GM18868 (cell line): ENCODE data around the gene HLA-DQB2.
"Not testable (repeated sequence)": the region's sequence is repeated elsewhere in the genome, so short reads cannot be mapped to it uniquely, and the experiment has no call there.

ENCODE experiments used
- ATAC-seq: cut with Tn5 transposase; IDR thresholded peaks from one replicate; pipeline ENCODE4 v1.9.1; 2021; ENCODE audit warnings: mild to moderate bottlenecking, moderate library complexity; ENCODE audit not compliant: unreplicated experiment

The HLA-DQB2 gene

DNA sequence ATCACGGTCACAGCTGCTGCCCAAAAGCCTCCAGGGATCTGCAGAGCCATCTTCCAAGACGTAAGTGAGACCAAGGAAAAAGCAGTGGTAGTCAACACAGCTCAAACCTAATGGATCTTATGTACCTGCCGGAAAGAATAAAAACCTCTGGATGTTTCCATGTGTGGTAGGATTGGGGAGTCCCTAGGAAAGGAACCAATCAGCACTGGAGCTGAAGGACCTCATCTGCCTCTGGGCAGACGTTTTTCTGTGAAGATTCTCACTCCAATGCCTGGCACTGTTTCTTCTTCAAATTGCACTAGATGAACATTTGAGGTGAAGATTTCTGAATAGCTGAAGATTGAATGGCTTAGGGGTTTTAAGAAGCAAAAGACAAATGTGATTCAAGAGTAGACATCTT is at the start of gene HLA-DQB2:
HLA-DQB2 (minus strand) TSS at position 112 of the 400 bp plus-strand sequence; CDS start at position 50, 62 bp downstream.
- no peak for ATAC-seq

DNA sequence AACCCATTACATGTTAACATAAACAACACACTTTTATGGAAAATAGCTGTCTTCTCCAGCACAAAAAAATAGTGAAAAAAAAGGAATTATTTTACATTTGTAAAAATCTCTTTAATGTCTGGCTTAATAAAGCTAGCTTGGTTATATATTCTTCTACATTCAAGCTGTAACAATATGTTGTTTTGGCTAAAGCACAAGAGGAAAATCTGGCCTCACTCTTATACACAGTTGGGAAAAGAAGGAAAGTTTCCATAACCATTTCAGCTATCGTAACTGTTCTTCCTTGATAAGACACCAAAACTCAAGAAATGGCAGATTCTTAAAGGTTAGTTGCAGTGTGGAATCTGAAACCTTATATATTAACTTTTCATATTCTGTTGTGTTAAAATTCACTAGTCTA is 45.8 kb upstream of the HLA-DQB2 start:
- ATAC-seq: no peak

DNA sequence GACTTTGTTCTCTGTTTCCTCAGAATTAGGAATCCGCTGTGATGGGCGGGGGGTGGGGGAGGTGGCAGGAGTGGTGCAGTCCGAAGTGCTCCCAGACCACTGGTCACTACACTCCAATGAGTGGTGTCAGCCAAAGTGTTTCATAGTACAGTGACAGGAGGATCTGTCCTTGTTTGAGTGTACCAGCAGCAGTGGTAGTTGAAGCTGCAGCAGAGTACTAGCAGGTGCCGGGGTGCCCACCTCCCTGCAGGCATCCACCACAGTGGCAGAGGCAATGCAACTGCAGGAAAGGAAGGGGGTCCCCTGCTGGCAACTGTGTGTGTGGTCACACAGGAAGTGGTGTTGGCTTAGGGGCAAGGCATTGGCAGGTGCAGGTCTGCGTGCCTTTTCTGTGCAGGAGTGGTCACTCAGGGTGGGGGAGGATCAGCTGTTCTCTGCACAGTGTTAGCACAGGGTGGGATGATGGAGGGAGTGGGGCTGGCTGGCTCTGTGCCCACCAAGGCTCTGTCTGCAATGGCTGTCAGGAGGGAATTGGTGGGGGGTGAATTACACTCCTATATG is 43.8 kb upstream of the HLA-DQB2 start:
- no peak for ATAC-seq

DNA sequence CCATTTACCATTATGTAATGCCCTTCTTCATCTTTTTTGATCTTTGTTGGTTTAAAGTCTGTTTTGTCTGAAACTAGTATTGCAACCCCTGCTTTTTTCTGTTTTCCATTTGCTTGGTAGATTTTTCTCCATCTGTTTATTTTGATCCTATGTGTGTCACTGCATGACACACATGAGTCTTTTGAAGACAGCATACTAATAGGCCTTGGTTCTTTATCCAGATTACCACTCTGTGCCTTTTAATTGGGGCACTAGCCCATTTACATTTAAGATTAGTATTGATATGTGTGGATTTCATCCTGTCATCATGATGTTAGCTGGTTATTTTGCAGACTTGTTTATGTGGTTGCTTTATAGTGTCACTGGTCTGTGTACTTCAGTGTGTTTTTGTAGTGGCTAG is 42.1 kb upstream of the HLA-DQB2 start:
- not testable (repeated sequence) for ATAC-seq

DNA sequence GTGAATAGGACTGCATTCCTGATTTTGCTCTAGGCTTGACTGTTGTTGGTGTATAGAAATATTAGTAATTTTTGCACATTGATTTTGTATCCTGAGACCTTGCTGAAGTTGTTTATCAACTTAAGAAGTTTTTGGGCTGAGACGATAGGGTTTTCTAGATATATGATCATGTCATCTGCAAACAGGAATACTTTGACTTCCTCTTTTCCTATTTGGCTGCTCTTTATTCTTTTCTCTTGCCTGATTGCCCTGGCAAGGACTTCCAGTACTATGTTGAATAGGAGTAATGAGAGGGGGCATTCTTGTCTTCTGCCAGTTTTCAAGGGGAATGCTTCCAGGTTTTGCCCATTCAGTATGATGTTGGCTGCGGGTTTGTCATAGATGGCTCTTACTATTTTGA is 40.1 kb upstream of the HLA-DQB2 start:
- ATAC-seq: no peak

DNA sequence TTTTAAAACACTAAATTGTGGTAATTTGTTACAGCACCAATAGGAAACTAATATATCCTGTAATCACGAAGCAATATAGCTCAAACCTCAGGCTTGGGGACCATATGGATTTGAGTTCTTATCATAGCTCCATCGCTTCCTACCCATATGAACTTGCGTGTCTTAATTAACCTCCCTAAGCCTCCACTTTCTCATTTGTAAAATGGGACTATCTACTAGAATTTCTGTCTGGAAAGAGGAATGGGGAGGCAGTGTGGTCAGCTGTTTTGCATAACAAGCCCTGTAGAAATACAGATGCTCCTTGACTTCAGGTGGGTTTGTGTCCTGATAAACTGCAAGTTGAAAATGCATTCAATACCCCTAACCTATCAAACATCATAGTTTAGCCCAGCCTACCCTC is 36.4 kb upstream of the HLA-DQB2 start:
- ATAC-seq: no peak

DNA sequence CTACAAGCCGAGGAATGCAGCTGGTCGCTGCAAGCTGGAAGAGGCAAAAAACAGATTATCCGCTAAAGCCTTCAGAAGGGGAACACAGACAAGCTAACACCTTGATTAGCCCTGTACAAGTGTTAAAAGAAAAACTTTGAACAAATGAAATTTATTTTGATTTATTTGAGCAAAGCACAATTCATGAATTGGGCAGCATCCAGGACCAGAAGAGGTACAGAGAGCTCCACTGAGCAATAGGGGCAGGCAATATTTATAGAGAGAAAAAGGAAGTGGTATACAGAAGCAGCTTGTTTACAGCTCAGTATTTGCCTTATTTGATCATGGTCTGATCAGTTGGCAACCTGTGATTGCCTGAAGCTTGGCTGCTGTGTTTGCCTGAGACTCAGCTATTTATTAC is 35.8 kb upstream of the HLA-DQB2 start:
- no peak for ATAC-seq

DNA sequence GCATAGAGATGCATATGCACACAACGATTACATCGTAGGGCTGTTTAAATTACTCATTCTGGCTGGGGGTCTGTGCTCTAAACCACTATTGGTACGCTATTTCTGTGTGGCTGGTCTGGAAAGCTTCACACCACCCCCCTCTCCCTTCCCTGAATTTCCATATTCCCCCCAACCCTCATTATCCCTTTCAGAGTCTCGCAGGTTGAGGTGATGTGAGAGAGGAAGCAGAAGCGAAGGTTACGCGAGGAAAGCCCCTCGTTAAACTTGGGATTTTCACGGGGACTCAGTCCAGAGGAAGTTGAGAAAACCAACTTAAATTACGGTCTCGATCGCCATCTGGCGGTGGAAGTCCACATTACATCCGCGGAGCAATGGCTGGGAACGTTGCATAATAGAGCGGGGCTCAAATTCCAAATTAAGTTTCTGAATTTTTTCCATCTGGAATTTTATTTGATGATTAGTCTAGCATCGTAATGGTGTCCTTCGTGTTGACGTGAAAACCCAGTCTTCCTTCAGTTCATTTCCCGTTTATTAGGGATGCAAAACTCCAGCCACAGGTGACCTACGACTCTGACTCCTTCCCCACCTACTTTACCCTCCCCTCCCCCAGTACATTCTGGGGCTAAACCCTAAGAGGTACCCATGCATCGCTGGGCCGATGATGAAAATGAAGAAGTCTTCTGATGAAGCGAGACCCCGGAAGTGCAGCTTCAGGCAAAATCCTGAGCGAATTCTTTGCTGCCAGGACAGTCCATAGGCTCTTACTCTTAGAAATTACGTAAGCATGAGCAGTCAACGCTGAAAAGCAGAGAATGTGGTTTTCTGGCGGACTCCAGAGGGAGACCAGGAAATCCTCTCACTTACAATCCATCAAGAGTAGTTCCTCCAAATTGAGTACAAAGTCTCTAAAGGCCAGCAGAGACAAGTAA is 33.8 kb upstream of the HLA-DQB2 start:
- ATAC-seq: no peak

DNA sequence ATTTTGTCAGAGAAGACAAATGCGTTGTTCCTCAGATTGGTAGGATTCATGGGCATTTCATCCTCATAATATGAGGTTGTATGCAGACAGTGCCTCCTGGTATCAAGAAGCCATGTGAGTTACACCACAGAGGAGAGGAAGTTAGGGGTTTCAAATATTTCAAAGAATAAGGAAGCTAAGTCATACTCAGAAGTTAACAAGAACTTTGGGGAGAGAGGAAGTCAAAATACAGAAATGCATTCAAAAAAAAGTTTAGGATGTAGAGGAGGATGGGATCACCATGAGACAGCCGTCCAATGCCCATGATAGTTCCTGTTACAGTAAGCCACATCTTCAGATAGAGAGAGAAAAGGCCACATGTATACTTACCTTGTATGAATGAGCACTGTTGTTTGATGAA is 31.2 kb upstream of the HLA-DQB2 start:
- ATAC-seq: no peak

DNA sequence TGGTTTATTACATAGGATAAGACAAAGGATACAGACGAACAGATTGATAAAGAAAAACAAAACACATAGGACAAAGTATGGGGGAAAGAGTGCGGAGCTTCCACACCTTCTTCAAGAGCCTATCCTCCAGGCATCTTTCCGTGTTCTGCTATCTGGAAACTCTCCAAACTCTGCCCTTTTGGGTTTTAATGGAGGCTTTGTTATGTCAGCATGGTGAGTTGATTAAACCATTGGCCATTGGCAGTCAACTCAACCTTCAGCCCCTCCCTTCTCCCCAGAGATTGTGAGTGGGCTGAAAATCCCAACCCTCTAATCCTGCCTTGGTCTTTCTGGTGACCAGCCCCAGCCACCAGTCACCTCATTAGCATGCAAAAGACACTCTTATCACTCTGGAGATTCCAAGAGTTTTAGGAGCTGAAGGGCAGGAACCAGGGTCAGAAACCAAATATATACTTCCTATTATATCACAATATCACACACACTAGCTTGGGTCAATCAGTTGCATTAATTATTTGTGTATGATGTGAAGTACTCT is 29.6 kb upstream of the HLA-DQB2 start:
- no peak for ATAC-seq

DNA sequence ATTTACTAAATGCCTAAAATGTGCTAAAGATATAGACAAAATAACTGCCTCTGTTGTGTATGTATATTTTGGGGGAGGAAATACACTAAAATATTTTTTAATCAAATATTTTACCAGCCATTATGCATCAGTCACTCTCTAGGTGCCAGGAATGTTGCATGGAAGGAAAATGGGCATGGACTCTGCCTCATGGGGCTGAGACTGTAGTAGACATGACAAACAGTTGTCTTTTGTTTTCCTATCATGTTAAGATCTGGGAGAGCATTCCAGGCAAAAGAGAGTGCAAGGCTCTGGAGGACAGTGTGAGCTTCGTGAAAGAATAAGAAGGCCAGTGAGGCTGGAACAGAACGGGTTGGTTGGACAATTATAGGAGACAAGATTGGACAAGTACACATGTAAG is 27.0 kb upstream of the HLA-DQB2 start:
- ATAC-seq: no peak

DNA sequence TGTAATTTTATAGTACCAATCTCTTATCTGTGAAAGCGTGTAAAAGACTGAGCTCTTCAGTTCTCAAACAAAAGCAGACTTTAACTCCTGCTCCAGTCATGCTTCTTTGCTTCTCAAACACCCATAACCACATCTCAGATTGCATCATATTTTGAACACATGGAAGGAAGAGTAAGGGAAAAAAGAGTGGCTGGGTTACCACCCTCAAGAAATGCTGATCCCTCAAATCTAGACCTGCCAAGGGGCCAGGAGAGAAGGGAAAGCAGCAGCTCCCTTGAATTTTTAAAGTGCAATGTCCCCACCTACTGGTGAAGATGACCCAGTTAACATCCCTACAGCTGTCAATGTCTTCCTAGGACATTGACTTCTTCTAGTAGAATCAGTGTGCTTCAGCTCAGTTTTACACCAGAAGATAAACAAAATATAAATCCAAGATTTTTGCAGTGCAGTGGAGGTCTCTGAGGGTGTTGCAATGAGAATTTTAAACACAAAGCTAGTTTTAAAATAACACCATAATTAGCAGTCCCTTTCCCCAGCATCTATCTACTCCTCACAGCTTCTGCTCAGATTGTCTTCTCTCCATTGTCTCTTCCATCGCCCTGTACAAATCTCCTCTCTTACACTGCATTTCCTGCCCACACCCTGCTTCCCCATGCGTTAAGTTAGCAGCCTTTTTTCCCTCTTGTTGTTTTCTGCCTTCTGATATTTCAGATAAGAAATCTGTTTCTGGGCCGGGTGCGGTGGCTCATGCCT is 22.6 kb upstream of the HLA-DQB2 start:
- ATAC-seq: no peak

DNA sequence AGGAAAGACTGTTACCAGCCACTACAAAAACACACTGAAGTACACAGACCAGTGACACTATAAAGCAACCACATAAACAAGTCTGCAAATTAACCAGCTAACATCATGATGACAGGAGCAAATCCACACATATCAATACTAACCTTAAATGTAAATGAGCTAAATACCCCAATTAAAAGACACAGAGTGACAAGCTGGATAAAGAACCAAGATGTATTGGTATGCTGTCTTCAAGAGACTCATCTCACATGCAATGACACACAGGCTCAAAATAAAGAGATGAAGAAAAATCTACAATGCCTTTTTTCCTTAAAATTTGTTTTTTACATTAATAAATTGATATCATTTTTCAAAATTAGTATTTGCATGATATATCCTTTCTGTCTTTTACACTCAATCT is 19.6 kb upstream of the HLA-DQB2 start:
- ATAC-seq: not testable (repeated sequence)

DNA sequence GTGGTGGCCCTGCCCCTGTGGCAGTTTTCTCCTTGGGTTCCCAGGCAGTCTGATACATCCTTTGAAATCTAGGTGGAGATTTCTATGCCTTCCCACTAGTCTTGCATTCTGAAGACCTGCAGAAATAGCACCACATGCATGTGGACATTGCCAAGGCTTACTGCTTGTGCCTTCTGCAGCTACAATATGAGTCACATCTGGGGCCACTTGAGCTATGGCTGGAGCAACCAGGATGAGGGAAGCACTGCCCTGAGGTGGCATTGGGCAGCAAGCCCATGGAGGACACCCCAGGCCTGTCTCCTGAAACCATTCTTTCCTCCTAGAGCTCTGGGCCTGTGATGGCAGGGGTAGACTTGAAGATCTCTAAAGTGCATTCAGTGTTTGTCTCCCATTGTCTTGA is 15.7 kb upstream of the HLA-DQB2 start:
- no peak for ATAC-seq

DNA sequence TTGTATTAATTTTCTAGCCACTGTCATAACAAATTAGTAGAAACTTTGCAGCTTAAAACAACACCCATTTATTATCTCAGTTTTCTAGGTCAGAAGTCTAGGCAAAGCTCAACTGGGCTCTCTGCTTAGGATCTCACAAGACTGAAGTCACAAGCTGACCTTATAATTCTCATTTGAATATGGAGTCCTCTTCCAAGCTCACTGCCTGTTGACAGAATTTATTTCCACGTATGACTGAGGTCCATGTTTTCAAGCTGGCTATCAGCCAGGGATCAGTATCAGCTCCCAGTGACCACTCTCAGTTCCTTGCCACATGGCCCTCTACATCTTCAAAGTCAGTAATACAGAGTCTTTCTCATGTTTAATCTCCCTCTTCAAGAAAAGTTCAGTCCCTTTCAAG is 11.7 kb upstream of the HLA-DQB2 start:
- ATAC-seq: no peak

DNA sequence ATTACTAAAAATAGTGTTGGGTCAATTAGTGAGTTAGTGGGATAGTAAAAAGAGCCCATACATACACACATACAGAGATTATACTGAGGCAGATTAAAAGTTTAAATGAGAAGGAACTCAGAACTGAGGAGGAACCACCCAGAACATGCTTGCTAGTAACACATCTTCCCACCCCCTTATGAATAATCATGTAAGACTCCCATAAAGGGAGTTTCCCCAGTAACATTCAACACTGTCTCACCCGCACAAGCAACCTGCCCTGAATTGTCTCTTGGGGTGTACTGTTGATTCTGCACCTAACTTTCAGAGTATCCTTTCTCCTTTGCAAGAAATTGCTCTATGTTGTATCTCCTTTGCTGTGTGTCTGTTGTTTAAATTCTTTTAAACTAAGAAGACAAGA is 11.1 kb upstream of the HLA-DQB2 start:
- no peak for ATAC-seq

DNA sequence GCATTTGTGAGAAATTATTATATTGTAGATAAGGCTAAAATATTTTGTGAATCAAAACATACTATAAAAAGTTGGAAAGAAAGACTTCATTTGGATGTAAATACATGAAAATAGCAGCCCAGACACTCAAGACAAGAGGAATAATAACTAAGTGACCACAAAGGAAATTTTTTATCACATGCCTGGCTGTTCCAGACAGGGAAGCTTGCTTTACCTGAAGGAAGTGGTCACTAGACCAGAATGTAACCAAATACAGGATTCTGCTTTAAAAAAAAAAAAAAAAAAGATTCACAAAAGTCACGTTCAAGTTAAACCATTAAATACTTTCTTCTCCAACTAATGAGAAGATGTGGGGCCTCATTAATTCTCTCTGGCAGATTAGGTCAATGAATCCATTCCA is 9.3 kb upstream of the HLA-DQB2 start:
- ATAC-seq: no peak

DNA sequence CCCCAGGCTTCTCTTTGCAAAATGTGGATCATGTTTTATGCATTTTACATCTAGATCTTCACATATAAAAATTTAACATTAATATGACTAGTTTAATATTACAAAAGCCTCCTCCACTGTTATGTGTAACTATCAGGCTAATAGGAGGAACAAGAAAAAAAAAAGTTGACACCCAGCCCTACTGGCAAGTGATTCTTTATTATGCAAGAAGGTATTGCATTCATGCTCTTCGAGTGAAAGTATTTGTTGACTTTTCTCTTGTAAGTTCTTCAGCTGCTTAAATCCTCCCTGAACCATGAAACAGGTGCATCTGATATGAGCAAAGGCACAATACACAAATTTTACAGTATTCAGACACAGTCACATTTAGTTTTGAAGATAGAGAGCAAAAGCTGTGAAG is 716 bp upstream of the HLA-DQB2 start:
- ATAC-seq: no peak

DNA sequence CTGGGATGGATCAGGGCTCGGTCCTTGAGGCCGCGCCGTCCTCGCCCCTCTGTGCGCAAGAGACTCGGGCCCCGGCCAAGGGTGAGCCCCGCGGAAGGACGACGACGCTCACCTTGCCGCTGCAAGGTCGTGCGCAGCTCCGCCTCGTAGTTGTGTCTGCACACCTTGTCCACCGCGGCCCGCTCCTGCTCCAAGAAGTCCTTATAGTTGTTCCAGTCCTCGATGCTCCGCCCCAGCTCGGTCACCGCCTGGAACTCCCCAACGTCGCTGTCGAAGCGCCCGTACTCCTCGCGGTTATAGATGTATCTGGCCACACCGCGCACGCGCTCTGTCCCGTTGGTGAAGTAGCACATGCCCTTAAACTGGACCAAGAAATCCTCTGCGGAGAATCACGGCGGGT is 1.8 kb downstream of the HLA-DQB2 start:
- no peak for ATAC-seq

DNA sequence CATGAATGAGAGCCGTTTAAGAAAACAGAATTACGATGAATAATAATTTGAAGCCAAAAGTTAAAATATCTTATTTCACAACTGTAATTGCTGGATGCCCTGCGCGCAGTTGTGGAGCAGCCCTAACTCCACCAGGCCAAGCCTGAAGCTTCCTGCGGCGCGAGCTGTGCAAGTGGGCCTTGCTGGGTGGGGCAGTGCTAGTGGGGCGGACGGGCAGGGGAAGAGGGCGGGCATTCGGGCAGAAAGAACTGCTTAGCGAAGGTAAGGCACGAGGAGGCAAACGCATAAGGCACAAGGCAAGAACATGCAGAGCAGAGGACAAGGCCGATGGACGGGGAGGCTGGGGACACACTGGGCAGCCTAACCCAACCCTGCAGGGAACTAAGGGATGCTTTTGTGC is 2.3 kb downstream of the HLA-DQB2 start:
- no peak for ATAC-seq

DNA sequence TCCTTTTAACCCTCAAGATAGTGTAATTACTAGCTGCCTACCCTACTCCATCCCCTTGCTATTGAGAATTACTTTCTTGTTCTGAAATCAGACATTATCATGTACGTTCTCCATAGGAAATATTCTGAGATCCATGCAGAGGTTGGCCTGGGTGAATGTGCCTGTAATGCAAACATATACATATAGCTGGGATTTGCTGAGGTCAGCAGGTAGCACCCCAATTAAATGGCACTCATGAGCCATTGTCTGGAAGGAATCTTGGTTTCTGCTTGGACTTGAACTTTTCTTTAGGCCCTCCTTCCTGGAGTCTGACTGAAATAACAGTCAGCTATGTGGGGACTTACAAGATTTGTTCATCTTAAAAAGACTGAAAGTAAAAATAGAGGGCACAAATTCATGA is 3.7 kb downstream of the HLA-DQB2 start:
- ATAC-seq: no peak

DNA sequence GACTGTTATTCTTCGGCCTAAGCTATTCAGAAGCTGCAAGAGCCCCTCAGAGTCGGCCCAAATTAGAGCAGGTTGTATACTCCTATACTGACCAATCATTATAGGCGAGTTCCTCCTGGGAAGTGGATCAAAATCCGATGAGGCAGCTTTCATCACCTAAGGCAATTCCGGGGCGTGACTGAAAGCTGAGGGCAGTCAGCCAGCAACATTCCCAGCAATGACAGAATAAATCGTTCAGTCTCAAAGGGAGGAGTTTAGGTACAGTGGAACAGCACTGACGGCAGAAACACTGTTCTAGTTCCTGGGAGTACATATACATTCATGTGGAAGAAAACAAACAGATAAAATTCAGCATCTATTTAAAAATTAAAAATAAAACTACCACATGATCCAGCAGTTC is 10.8 kb downstream of the HLA-DQB2 start:
- no peak for ATAC-seq
